Thyroid gland (tissue), 4 donors: ENCODE measurements around the gene LAMA3.

Experiments used
- POLR2A ChIP-seq, 2 donors: fragments of 450-650 bp; IDR thresholded peaks; one replicate each; pipeline ENCODE4 v1.6.1; 2017; ENCODE audit warnings: antibody characterized with exemption in 2 of 2, mild to moderate bottlenecking in 2 of 2, moderate library complexity in 1 of 2
- TF ChIP-seq, protein P1 (sequence below), 6 experiments: fragments of 200-600 bp in 3 of 6; fragments of 450-650 bp in 3 of 6; sonication (generic) in 3 of 6; IDR thresholded peaks; one replicate each; pipeline ENCODE4 v1.5.1; 2016 to 2019; ENCODE audit warnings: antibody characterized with exemption in 6 of 6, mild to moderate bottlenecking in 2 of 6, inconsistent platforms in 1 of 6, moderate library complexity in 1 of 6

DNA sequence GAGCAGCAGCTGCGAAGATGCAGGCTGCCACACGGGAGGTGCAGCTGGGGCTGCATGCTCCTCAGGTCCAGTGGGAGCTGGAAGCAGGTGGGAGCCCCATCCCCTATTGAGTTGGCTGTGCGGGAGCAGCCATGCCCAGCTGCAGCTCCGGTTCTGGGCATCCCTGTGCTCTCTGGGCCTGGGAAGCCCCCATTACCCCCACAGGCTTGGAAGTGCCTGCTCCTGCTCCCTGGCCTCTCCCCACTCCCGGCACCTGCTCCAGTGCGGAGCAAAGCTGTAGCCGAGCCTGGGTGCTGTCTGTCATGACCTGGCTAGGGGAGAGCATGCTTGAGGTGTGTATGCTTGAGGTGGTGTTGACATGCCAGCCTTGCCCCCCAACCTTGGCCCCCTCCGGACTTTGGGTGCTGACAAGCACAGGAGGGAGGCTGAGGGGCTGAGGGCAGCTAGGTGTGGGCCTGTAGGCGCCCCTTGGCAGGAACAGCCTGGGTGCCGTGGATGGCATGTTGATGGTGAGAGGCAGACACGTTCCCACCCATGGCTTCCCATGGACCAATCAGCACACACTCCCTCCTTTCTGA is 48.0 kb upstream of the LAMA3 start:
- TF ChIP-seq, protein P1, sequence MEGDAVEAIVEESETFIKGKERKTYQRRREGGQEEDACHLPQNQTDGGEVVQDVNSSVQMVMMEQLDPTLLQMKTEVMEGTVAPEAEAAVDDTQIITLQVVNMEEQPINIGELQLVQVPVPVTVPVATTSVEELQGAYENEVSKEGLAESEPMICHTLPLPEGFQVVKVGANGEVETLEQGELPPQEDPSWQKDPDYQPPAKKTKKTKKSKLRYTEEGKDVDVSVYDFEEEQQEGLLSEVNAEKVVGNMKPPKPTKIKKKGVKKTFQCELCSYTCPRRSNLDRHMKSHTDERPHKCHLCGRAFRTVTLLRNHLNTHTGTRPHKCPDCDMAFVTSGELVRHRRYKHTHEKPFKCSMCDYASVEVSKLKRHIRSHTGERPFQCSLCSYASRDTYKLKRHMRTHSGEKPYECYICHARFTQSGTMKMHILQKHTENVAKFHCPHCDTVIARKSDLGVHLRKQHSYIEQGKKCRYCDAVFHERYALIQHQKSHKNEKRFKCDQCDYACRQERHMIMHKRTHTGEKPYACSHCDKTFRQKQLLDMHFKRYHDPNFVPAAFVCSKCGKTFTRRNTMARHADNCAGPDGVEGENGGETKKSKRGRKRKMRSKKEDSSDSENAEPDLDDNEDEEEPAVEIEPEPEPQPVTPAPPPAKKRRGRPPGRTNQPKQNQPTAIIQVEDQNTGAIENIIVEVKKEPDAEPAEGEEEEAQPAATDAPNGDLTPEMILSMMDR (IDR thresholded peaks at IDR 0.05) = no peak
- no peak for TF ChIP-seq POLR2A (IDR thresholded peaks at IDR 0.05)
